DMS 273 treated with DMSO at 0.1 percent for 48 hours (cell line): ENCODE results near the gene CUL1.

Experiments used
- DNase-seq: peaks from one replicate; lab custom pipeline; 2025; lab: John Stamatoyannopoulos, UW

The CUL1 gene

GRCh38 chr7:148761499-148762278, 63.0 kb downstream of the CUL1 start:
- no peak for DNase-seq

GRCh38 chr7:148763622-148764021, 64.9 kb downstream of the CUL1 start:
- no peak for DNase-seq

GRCh38 chr7:148770004-148770403, 71.3 kb downstream of the CUL1 start:
- DNase-seq: no peak

GRCh38 chr7:148772297-148773089, 73.8 kb downstream of the CUL1 start:
- DNase-seq: peak; percentile 84

- no peak for DNase-seq
These were observed 74.6 kb downstream of the CUL1 start for GRCh38 chr7:148773334-148773733.

GRCh38 chr7:148774471-148774870, 75.8 kb downstream of the CUL1 start:
- no peak for DNase-seq

- no peak for DNase-seq
These were observed 84.2 kb downstream of the CUL1 start for GRCh38 chr7:148782757-148783456.

GRCh38 chr7:148783801-148784527, 85.3 kb downstream of the CUL1 start:
- no peak for DNase-seq

GRCh38 chr7:148787571-148788295, 89.0 kb downstream of the CUL1 start:
- no peak for DNase-seq

- DNase-seq: no peak
These were observed 90.5 kb downstream of the CUL1 start for GRCh38 chr7:148789220-148789619.

GRCh38 chr7:148790131-148790726, 91.5 kb downstream of the CUL1 start:
- DNase-seq: no peak

- DNase-seq: no peak
These were observed 92.1 kb downstream of the CUL1 start for GRCh38 chr7:148790850-148791249.

GRCh38 chr7:148791546-148791945, 92.8 kb downstream of the CUL1 start:
- no peak for DNase-seq

- DNase-seq: no peak
These were observed 94.9 kb downstream of the CUL1 start for GRCh38 chr7:148793590-148793989.

- no peak for DNase-seq
These were observed 95.8 kb downstream of the CUL1 start for GRCh38 chr7:148794476-148794875.

- no peak for DNase-seq
These were observed 98.1 kb downstream of the CUL1 start for GRCh38 chr7:148796841-148797240.

- no peak for DNase-seq
These were observed 101.3 kb downstream of the CUL1 start for GRCh38 chr7:148799893-148800555.

GRCh38 chr7:148800677-148801076, 102.0 kb downstream of the CUL1 start:
- no peak for DNase-seq

- no peak for DNase-seq
These were observed 103.4 kb downstream of the CUL1 start for GRCh38 chr7:148802101-148802493.

- no peak for DNase-seq
These were observed 104.4 kb downstream of the CUL1 start for GRCh38 chr7:148803094-148803493.
